Left cardiac atrium (tissue), 4 donors: ENCODE data around the gene LRRC37A3. TPM values are rescaled to one million over a fixed set of nuclear protein-coding genes. Genes with fewer than 3 reads are reported as not detected.
"Not testable (repeated sequence)": the region's sequence is repeated elsewhere in the genome, so short reads cannot be mapped to it uniquely, and the experiment has no call there.

Experiments used
- ATAC-seq, 2 donors: fragments of 200-7000 bp; cut with Tn5 transposase; one replicate each; pipeline ENCODE4 v1.9.1; 2020; ENCODE audit warnings: mild to moderate bottlenecking in 2 of 2, moderate library complexity in 2 of 2
- DNase-seq: peaks from one replicate; pipeline ENCODE4 v3.0.0-alpha.2; 2020
- intact Hi-C, 2 donors: fragments of 100-400 bp; cut with DNase I; formaldehyde crosslinking; loops; one replicate each; pipeline versions ENCODE4 v1.14.1 to v1.15.1; 2022 to 2023
- total RNA-seq, 2 donors: library from RNA; stranded (reverse); fragmentation: NEBNext Ultra II Directional; extraction: Animal tissue kit (Norgen Biotek cat#: 25700); gene quantifications; one replicate each; pipeline ENCODE4 v1.2.1, GENCODE V29; 2021
- donor health status: DM: no; HTN: yes; CAD: no.
- donor health status: DM: no; HTN: yes; CAD: no; lungs with severe emphysema.
- donor health status: DM: yes; HTN: yes; CAD: no.
- donor health status: Dilated cardiomyopathy.

The LRRC37A3 gene
- total RNA-seq, 2 donors from 2014 or later: 3.7 to 9.6 TPM

GRCh38 chr17:64929419-64930209 lies 10.3 kb upstream of the LRRC37A3 start:
- not testable (repeated sequence) for DNase-seq, ATAC-seq
- intact Hi-C loops: loop anchor here in 1 of 2 donors (10.0 kb wide), 1 partner anchor 265 kb away; no protein-coding TSS in a partner anchor

- intact Hi-C loops: loop anchor here in 1 of 2 donors (10.0 kb wide), 1 partner anchor 266 kb away; no protein-coding TSS in a partner anchor
- ATAC-seq, DNase-seq: not testable (repeated sequence)
These were observed 9.4 kb upstream of the LRRC37A3 start for GRCh38 chr17:64928701-64929100.

GRCh38 chr17:64927444-64927843 lies 8.2 kb upstream of the LRRC37A3 start:
- DNase-seq: not testable (repeated sequence)
- intact Hi-C loops: loop anchor here in 1 of 2 donors (10.0 kb wide), 1 partner anchor 267 kb away; no protein-coding TSS in a partner anchor
- peak; percentile 68 to 86 for ATAC-seq

- intact Hi-C loops: loop anchor here in 1 of 2 donors (10.0 kb wide), 1 partner anchor 268 kb away; no protein-coding TSS in a partner anchor
- DNase-seq, ATAC-seq: not testable (repeated sequence)
These were observed 7.2 kb upstream of the LRRC37A3 start for GRCh38 chr17:64926430-64926829.

- intact Hi-C loops: loop anchor here in 1 of 2 donors (10.0 kb wide), 1 partner anchor 270 kb away; no protein-coding TSS in a partner anchor
- not testable (repeated sequence) for ATAC-seq, DNase-seq
These were observed 6.0 kb upstream of the LRRC37A3 start for GRCh38 chr17:64925244-64925643.

GRCh38 chr17:64923051-64923568 lies 3.8 kb upstream of the LRRC37A3 start:
- intact Hi-C loops: loop anchor here in 1 of 2 donors (10.0 kb wide), 1 partner anchor 272 kb away; no protein-coding TSS in a partner anchor
- ATAC-seq, DNase-seq: not testable (repeated sequence)

- no peak for DNase-seq
- no peak for ATAC-seq
- intact Hi-C loops: loop anchor here in 1 of 2 donors (10.0 kb wide), 1 partner anchor 274 kb away; no protein-coding TSS in a partner anchor
These were observed 1.3 kb upstream of the LRRC37A3 start for GRCh38 chr17:64920419-64921172.

GRCh38 chr17:64920026-64920418 lies 744 bp upstream of the LRRC37A3 start:
- DNase-seq: no peak
- peak in 1 of 2 donors; percentile 14 for ATAC-seq

GRCh38 chr17:64918842-64919288 lies 413 bp downstream of the LRRC37A3 start:
- ATAC-seq (peak; percentile 65 to 76), DNase-seq (peak; percentile 55)
- intact Hi-C loops: not testable (repeated sequence)

More at GRCh38 chr17:64920026-64920418, 744 bp upstream of the LRRC37A3 start:
- intact Hi-C loops: loop anchor here in 1 of 2 donors (10.0 kb wide), 1 partner anchor 275 kb away; no protein-coding TSS in a partner anchor

GRCh38 chr17:64917540-64917939 lies 1.7 kb downstream of the LRRC37A3 start:
- ATAC-seq, intact Hi-C loops: not testable (repeated sequence)

GRCh38 chr17:64915244-64915643 lies 4.0 kb downstream of the LRRC37A3 start:
- ATAC-seq, DNase-seq, intact Hi-C loops: not testable (repeated sequence)

More at GRCh38 chr17:64917540-64917939, 1.7 kb downstream of the LRRC37A3 start:
- DNase-seq: not testable (repeated sequence)

- DNase-seq, ATAC-seq, intact Hi-C loops: not testable (repeated sequence)
These were observed 9.1 kb downstream of the LRRC37A3 start for GRCh38 chr17:64910191-64910514.

GRCh38 chr17:64909511-64910190 lies 9.6 kb downstream of the LRRC37A3 start:
- ATAC-seq, DNase-seq, intact Hi-C loops: not testable (repeated sequence)

GRCh38 chr17:64904069-64904468 lies 15.2 kb downstream of the LRRC37A3 start:
- DNase-seq, intact Hi-C loops, ATAC-seq: not testable (repeated sequence)

- intact Hi-C loops, ATAC-seq: not testable (repeated sequence)
- DNase-seq: peak; percentile 20
These were observed 22.1 kb downstream of the LRRC37A3 start for GRCh38 chr17:64897136-64897535.

- intact Hi-C loops, ATAC-seq, DNase-seq: not testable (repeated sequence)
These were observed 45.1 kb downstream of the LRRC37A3 start for GRCh38 chr17:64874210-64874609.

- peak; percentile 78 to 92 for ATAC-seq
- peak; percentile 70 for DNase-seq
These were observed 71.5 kb downstream of the LRRC37A3 start for GRCh38 chr17:64847504-64848466.

More at GRCh38 chr17:64847504-64848466, 71.5 kb downstream of the LRRC37A3 start:
- intact Hi-C loops: not testable (repeated sequence)
